ENCODE measurements around the gene RPUSD1.

GRCh38 chr16:781346-782010, 6.7 kb downstream of the RPUSD1 start:
- TF ChIP-seq CTCF (IDR thresholded peaks at IDR 0.05) (no peak), EZH2 (IDR thresholded peaks at IDR 0.05; ENCODE audit: borderline replicate concordance, insufficient read depth, low read depth, low read length, poor library complexity, severe bottlenecking) (no peak)
